Measurements from ENCODE around the gene HMGXB4.

DNA sequence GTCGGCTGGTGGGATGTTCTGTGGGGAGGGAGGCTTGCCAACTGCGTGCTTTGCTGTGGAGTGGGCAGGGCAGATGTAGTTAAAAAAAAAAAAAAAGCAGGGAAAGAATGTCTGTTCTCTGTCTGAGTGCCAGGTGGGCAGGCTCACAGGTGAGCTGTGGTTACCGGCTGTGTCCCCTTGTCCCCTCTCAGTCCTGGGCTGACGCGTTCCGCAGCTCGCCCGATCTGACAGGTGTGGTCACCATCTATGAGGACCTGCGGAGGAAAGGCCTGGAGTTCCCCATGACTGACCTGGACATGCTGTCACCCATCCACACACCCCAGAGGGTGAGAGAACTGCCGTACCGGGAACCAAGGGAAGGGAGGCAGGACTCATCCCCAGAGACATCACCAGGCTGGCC lies 66.0 kb downstream of the HMGXB4 start:
- TF ChIP-seq CTCF (IDR thresholded peaks at IDR 0.05; ENCODE audit: insufficient read depth, low read length, poor library complexity, severe bottlenecking): no peak
- TF ChIP-seq EZH2phosphoT487 (conservative IDR thresholded peaks at IDR 0.05; ENCODE audit: low read length): no peak
